KMS-11 (cell line): ENCODE data around the gene PTPN14.

Source experiments
- H2AFZ ChIP-seq: fragments of 200-600 bp; sonication (generic); 2 replicates; pipeline ENCODE4 v1.6.1; 2016; ENCODE audit warnings: antibody characterized with exemption, mixed run types, low read depth
- H3K27ac ChIP-seq: fragments of 200-600 bp; sonication (generic); 2 replicates; pipeline ENCODE4 v1.6.1; 2016; ENCODE audit warnings: mild to moderate bottlenecking, mixed run types
- H3K27me3 ChIP-seq: fragments of 200-600 bp; sonication (generic); 2 replicates; pipeline ENCODE4 v1.6.1; 2017; ENCODE audit warnings: mild to moderate bottlenecking, low read depth, mixed run types, moderate library complexity; ENCODE audit not compliant: insufficient read depth
- H3K36me3 ChIP-seq: fragments of 200-600 bp; sonication (generic); 2 replicates; pipeline ENCODE4 v1.6.1; 2017; ENCODE audit warnings: mild to moderate bottlenecking, mixed run types; ENCODE audit not compliant: insufficient read depth
- H3K4me1 ChIP-seq: fragments of 200-600 bp; sonication (generic); 2 replicates; pipeline ENCODE4 v1.6.1; 2016; ENCODE audit warnings: mild to moderate bottlenecking, low read depth, mixed run types; ENCODE audit not compliant: poor library complexity, severe bottlenecking
- H3K4me2 ChIP-seq: fragments of 200-600 bp; sonication (generic); 2 replicates; pipeline ENCODE4 v1.7.0; 2016; ENCODE audit warnings: mild to moderate bottlenecking, mixed run types
- H3K4me3 ChIP-seq: fragments of 200-600 bp; sonication (generic); IDR thresholded peaks from 2 replicates; pipeline ENCODE4 v1.6.1; 2017; ENCODE audit warnings: low read depth, low read length, mixed read lengths; ENCODE audit not compliant: insufficient read depth
- H3K79me2 ChIP-seq: fragments of 200-600 bp; sonication (generic); 2 replicates; pipeline ENCODE4 v1.6.1; 2016; ENCODE audit warnings: low read depth, mixed run types; ENCODE audit not compliant: insufficient read depth
- H3K9ac ChIP-seq: fragments of 200-600 bp; sonication (generic); 2 replicates; pipeline ENCODE4 v1.6.1; 2016; ENCODE audit warnings: mild to moderate bottlenecking, mixed run types
- H4K20me1 ChIP-seq: fragments of 200-600 bp; sonication (generic); 2 replicates; pipeline ENCODE4 v1.6.1; 2016; ENCODE audit warnings: mild to moderate bottlenecking, mixed run types; ENCODE audit not compliant: insufficient read depth
- CTCF ChIP-seq: fragments of 200-600 bp; sonication (generic); conservative IDR thresholded peaks from 2 replicates; pipeline ENCODE4 v1.6.1; 2017; ENCODE audit warnings: low read depth, mild to moderate bottlenecking, antibody characterized with exemption, low read length, moderate library complexity, mixed read lengths

The PTPN14 gene

GRCh38 chr1:214363386-214363785 lies 188.0 kb downstream of the PTPN14 start:
- Histone ChIP-seq H3K4me3 (no peak overlapping the region), H3K4me2 (no peak overlapping the region), H3K4me1 (no peaks in the 10 kb centered on the region), H3K9ac (no peak overlapping the region), H3K27ac (no peak overlapping the region), H3K79me2 (no peaks in the 10 kb centered on the region), H2AFZ (no peak overlapping the region), H3K36me3 (no peaks in the 10 kb centered on the region), H3K27me3 (no peaks in the 10 kb centered on the region), H4K20me1 (no peaks in the 10 kb centered on the region)
- TF ChIP-seq CTCF: no peak

GRCh38 chr1:214362188-214362882 lies 189.1 kb downstream of the PTPN14 start:
- TF ChIP-seq CTCF: no peak
- H3K4me3 ChIP-seq: no peak overlapping the region
- H3K4me2 ChIP-seq: no peak overlapping the region
- H3K36me3 ChIP-seq: no peaks in the 10 kb centered on the region
- no peak overlapping the region for H2AFZ ChIP-seq
- no peak overlapping the region for H3K9ac ChIP-seq
- H3K79me2 ChIP-seq: no peaks in the 10 kb centered on the region
- H3K27me3 ChIP-seq: no peaks in the 10 kb centered on the region
- no peak overlapping the region for H3K27ac ChIP-seq
- H4K20me1 ChIP-seq: no peaks in the 10 kb centered on the region
- no peaks in the 10 kb centered on the region for H3K4me1 ChIP-seq

- Histone ChIP-seq H3K4me3 (no peak overlapping the region), H3K4me1 (no peaks in the 10 kb centered on the region), H3K27me3 (no peaks in the 10 kb centered on the region), H3K4me2 (no peak overlapping the region), H3K36me3 (no peaks in the 10 kb centered on the region), H3K9ac (no peak overlapping the region), H3K79me2 (no peaks in the 10 kb centered on the region), H3K27ac (no peak overlapping the region), H2AFZ (no peak overlapping the region), H4K20me1 (no peaks in the 10 kb centered on the region)
- no peak for TF ChIP-seq CTCF
These were observed 189.8 kb downstream of the PTPN14 start for GRCh38 chr1:214361636-214362035.

GRCh38 chr1:214360525-214361164 lies 190.8 kb downstream of the PTPN14 start:
- no peaks in the 10 kb centered on the region for H3K36me3 ChIP-seq

More at GRCh38 chr1:214360525-214361164, 190.8 kb downstream of the PTPN14 start:
- no peak overlapping the region for H3K9ac ChIP-seq
- H3K4me2 ChIP-seq: no peak overlapping the region
- no peak overlapping the region for H3K27ac ChIP-seq
- H3K27me3 ChIP-seq: no peaks in the 10 kb centered on the region
- no peaks in the 10 kb centered on the region for H4K20me1 ChIP-seq
- TF ChIP-seq CTCF: no peak
- no peaks in the 10 kb centered on the region for H3K79me2 ChIP-seq
- H2AFZ ChIP-seq: no peak overlapping the region
- H3K4me3 ChIP-seq: no peak overlapping the region
- no peaks in the 10 kb centered on the region for H3K4me1 ChIP-seq
